Cardiac muscle cell (in vitro differentiated cells and primary cell): ENCODE data around the gene MIA2. TPM values are rescaled to one million over a fixed set of nuclear protein-coding genes. Genes with fewer than 3 reads are reported as not detected.
A peak's percentile ranks its signal among the peaks of the same experiment; 100 is the strongest.
"Not testable (repeated sequence)": the region's sequence is repeated elsewhere in the genome, so short reads cannot be mapped to it uniquely, and the experiment has no call there.

ENCODE experiments used
- DNase-seq, 2 donors: peaks; one replicate each; pipeline versions ENCODE4 v3.0.0 to v3.0.0-alpha.2; 2010 to 2017; ENCODE audit warnings: low read depth in 1 of 2, low spot score in 1 of 2
- H3K27ac ChIP-seq: fragments of 200-600 bp; sonication (generic); 2 replicates; pipeline ENCODE4 v1.5.1; 2016
- H3K27me3 ChIP-seq: fragments of 200-600 bp; sonication (generic); 2 replicates; pipeline ENCODE4 v1.6.0; 2016; ENCODE audit warnings: control low read depth
- H3K36me3 ChIP-seq: fragments of 200-600 bp; sonication (generic); 2 replicates; pipeline ENCODE4 v1.5.1; 2016; ENCODE audit warnings: control low read depth
- H3K4me1 ChIP-seq: fragments of 200-600 bp; sonication (generic); 2 replicates; pipeline ENCODE4 v1.8.1; 2017; ENCODE audit warnings: low read depth, mild to moderate bottlenecking, mixed run types
- H3K4me3 ChIP-seq: fragments of 200-600 bp; sonication (generic); 2 replicates; pipeline ENCODE4 v1.5.1; 2016; ENCODE audit warnings: mild to moderate bottlenecking
- H3K9me3 ChIP-seq: fragments of 200-600 bp; sonication (generic); 2 replicates; pipeline ENCODE4 v1.5.1; 2017; ENCODE audit warnings: low read depth, mild to moderate bottlenecking, control low read depth
- polyA plus RNA-seq: library from polyadenylated mRNA; unstranded; fragments of >200 nt; fragmentation: Nextera tagmentation; extraction: Ambion mirVana; gene quantifications from 2 replicates; pipeline ENCODE4 v1.2.1, GENCODE V29; 2016
- total RNA-seq: library from RNA; depleted of rRNA; stranded (reverse); fragments of >200 nt; gene quantifications from 2 replicates; pipeline ENCODE4 v1.2.3, GENCODE V29; 2016
- TF ChIP-seq, protein P1 (sequence below): IDR thresholded peaks from 2 replicates; pipeline ENCODE4 v1.5.1; 2012; ENCODE audit warnings: low read depth, mild to moderate bottlenecking, low read length

The MIA2 gene
- total and polyA plus RNA-seq, 2 experiments from 2014 or later: 14.4 to 20.6 TPM

DNA sequence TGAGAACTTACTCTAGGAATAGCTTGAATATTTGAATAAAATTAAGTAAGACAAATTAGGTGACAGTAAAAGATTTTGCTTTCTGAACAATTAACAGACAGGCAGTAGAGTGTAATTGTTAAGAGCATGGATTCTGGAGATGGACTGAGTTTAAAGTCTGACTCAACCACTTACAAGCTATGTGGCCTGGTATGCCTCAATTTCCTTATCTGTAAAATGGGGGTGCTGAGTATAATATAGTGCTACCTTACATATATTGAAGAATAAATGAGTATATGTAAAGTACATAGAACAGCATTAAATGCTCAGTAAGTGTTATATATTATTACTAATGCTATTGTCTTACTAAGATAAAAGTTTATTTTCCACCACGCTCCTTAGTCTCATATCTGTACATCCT, 7.1 kb downstream of the MIA2 start:
- Histone ChIP-seq H3K4me3 (no peak overlapping the region), H3K9me3 (no peaks in the 10 kb centered on the region), H3K4me1 (no peaks in the 10 kb centered on the region), H3K27me3 (no peaks in the 10 kb centered on the region), H3K36me3 (no peaks in the 10 kb centered on the region), H3K27ac (no peak overlapping the region)
- DNase-seq: no peak
- TF ChIP-seq, protein P1, sequence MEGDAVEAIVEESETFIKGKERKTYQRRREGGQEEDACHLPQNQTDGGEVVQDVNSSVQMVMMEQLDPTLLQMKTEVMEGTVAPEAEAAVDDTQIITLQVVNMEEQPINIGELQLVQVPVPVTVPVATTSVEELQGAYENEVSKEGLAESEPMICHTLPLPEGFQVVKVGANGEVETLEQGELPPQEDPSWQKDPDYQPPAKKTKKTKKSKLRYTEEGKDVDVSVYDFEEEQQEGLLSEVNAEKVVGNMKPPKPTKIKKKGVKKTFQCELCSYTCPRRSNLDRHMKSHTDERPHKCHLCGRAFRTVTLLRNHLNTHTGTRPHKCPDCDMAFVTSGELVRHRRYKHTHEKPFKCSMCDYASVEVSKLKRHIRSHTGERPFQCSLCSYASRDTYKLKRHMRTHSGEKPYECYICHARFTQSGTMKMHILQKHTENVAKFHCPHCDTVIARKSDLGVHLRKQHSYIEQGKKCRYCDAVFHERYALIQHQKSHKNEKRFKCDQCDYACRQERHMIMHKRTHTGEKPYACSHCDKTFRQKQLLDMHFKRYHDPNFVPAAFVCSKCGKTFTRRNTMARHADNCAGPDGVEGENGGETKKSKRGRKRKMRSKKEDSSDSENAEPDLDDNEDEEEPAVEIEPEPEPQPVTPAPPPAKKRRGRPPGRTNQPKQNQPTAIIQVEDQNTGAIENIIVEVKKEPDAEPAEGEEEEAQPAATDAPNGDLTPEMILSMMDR: no peak

DNA sequence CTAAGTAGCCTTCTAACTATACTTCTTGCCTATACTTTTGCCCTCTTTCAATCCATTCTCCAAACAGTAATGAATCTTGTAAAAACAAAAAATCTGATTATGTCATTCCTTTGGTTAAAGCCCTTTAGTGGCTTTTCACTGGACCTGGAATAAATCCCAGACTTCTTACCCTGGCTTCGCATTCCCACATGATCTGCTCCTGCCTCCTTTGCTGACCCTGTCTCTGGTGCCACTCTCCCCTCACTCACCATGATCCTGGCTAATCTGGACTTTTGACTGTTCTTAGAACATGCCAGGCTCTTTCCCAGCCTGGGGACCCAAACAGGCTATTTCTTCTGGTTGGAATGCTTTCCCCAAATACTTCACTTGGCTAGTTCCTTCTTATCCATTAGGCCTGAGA, 7.9 kb downstream of the MIA2 start:
- Histone ChIP-seq H3K4me3 (no peak overlapping the region), H3K9me3 (no peaks in the 10 kb centered on the region), H3K27me3 (no peaks in the 10 kb centered on the region), H3K27ac (no peak overlapping the region), H3K36me3 (no peaks in the 10 kb centered on the region), H3K4me1 (no peaks in the 10 kb centered on the region)
- no peak for DNase-seq
- TF ChIP-seq, protein P1: no peak

DNA sequence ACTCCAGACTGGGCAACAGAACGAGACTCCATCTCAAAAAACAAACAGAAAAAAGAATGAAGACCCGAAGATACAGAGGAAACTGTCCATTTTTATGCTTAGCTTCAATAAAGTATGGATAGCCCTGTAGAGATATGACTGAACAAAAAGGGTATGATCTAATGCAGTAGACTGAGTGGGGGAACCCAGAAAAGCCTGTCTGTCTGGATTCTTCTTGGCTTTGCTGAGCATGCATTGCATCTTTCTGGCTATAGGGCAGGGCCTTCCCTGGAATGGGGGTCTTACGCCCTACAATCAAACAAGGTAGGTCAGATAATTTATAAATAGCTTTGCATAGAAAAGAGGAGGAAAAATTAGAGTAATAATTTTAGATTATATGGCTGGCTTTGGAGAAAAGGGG, 10.1 kb downstream of the MIA2 start:
- H3K4me3 ChIP-seq: no peak overlapping the region
- no peak for DNase-seq
- TF ChIP-seq, protein P1: no peak
- no peaks in the 10 kb centered on the region for H3K36me3 ChIP-seq
- no peaks in the 10 kb centered on the region for H3K4me1 ChIP-seq
- no peak overlapping the region for H3K27ac ChIP-seq
- no peaks in the 10 kb centered on the region for H3K27me3 ChIP-seq
- H3K9me3 ChIP-seq: no peaks in the 10 kb centered on the region

DNA sequence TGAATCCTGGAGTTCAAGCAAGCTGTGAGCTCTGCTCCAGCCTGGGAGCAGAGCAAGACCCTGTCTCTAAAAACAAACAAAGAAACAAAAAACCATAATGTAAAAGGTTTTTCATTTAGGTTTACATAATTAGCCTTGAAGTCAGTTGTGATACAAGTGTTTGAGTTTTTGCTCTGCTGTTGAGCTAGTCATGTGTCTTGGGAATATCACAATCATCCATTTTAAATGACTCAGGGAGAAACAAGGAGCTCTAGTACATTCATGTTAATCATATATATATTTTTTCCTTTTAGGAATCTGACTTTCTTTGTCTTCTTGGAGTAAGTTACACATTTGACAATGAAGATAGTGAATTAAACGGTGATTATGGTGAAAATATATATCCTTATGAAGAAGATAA, 12.9 kb downstream of the MIA2 start:
- no peaks in the 10 kb centered on the region for H3K27me3 ChIP-seq
- TF ChIP-seq, protein P1: no peak
- H3K4me1 ChIP-seq: no peaks in the 10 kb centered on the region
- no peak for DNase-seq
- H3K36me3 ChIP-seq: no peaks in the 10 kb centered on the region
- no peak overlapping the region for H3K4me3 ChIP-seq
- H3K27ac ChIP-seq: no peak overlapping the region
- no peaks in the 10 kb centered on the region for H3K9me3 ChIP-seq

DNA sequence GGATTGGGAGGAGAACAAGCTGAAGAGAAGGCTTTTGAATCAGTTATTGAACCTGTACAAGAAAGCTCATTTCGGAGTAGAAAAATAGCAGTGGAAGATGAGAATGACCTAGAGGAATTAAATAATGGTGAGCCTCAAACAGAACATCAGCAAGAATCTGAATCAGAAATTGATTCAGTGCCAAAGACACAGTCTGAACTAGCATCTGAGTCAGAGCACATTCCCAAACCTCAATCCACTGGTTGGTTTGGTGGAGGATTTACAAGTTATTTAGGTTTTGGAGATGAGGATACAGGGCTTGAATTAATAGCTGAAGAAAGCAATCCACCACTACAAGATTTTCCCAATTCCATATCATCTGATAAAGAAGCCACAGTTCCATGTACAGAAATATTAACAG, 13.5 kb downstream of the MIA2 start:
- H3K27me3 ChIP-seq: no peaks in the 10 kb centered on the region
- DNase-seq: peak in 1 of 2 donors; percentile 82
- no peak overlapping the region for H3K4me3 ChIP-seq
- no peaks in the 10 kb centered on the region for H3K9me3 ChIP-seq
- no peaks in the 10 kb centered on the region for H3K4me1 ChIP-seq
- TF ChIP-seq, protein P1: no peak
- H3K27ac ChIP-seq: no peak overlapping the region
- no peaks in the 10 kb centered on the region for H3K36me3 ChIP-seq

DNA sequence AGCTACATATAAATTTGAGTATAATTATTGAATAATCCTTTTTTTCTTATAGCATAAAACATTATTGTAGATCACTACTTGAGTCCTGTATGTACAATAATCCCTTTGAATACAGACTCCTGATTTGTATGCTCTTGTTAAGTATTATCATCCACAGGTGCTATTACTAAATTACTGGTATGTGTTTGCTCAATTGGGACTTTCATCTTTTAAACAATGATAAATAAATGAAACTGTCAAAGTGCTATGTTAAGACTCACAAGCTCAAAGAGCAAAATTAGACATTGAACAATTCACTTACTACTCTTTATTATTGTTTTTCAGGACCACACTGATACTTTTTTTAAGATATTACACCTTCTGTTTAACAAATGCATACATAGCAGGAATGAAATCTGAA, 17.8 kb downstream of the MIA2 start:
- Histone ChIP-seq H3K36me3 (no peaks in the 10 kb centered on the region), H3K9me3 (no peaks in the 10 kb centered on the region), H3K27ac (no peak overlapping the region), H3K4me1 (no peaks in the 10 kb centered on the region), H3K27me3 (no peaks in the 10 kb centered on the region), H3K4me3 (no peak overlapping the region)
- TF ChIP-seq, protein P1: no peak
- DNase-seq: no peak

DNA sequence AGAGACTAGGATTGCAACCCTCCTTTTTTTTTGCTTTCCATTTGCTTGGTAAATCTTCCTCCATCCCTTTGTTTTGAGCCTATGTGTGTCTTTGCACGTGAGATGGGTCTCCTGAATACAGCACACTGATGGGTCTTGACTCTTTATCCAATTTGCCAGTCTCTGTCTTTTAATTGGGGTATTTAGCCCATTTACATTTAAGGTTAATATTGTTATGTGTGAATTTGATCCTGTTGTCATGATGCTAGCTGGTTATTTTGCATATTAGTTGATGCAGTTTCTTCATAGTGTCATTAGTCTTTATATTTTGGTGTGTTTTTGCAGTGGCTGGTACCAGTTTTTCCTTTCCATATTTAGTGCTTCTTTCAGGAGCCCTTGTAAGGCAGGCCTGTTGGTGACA, 23.7 kb downstream of the MIA2 start:
- not testable (repeated sequence) for H3K36me3 ChIP-seq, H3K9me3 ChIP-seq, H3K4me3 ChIP-seq, H3K4me1 ChIP-seq, H3K27ac ChIP-seq, DNase-seq, H3K27me3 ChIP-seq
